HCT116 (cell line): Measurements from ENCODE around the gene ZNRF4. TPM values are rescaled to one million over a fixed set of nuclear protein-coding genes. Genes with fewer than 3 reads are reported as not detected.

Source experiments
- ATAC-seq: fragments of 200-7000 bp; cut with Tn5 transposase; 2 replicates; pipeline ENCODE4 v1.9.1; 2020; ENCODE audit warnings: mild to moderate bottlenecking, moderate library complexity
- BruUV-seq: library from RNA; stranded (reverse); fragments of 400-500 nt; replicated peaks from 2 replicates; lab custom pipeline; 2021; lab: Mats Ljungman, UMichigan
- CTCF ChIA-PET: fragments of 300-600 bp; sonication (Branson Sonifier 250); formaldehyde crosslinking; loops from one replicate; lab custom pipeline; 2021; ENCODE audit warnings: antibody characterized with exemption; lab: Charles Lee
- POLR2A ChIA-PET: fragments of 300-600, 350-600 bp; sonication (Branson Sonifier 250); formaldehyde crosslinking; loops from one replicate; lab custom pipeline; 2021; ENCODE audit warnings: antibody characterized with exemption; lab: Charles Lee
- RAD21 ChIA-PET, 2 experiments: fragments of 300-600 bp; sonication (Branson Sonifier 250); formaldehyde crosslinking; loops; one replicate each; lab custom pipeline; 2023; ENCODE audit warnings: low total read pairs in 2 of 2; ENCODE audit not compliant: uncharacterized antibody in 2 of 2, unreplicated experiment in 2 of 2, low non-redundant PET in 1 of 2; lab: Charles Lee
- DNase-seq: peaks from one replicate; pipeline ENCODE4 v3.0.0-alpha.2; 2010; ENCODE audit warnings: low read depth, low spot score
- H2AFZ ChIP-seq: fragments of 200-600 bp; shearing (Covaris generic), sonication (generic); 2 replicates; pipeline ENCODE4 v1.6.1; 2017; ENCODE audit warnings: low read depth, mixed run types, mixed read lengths, antibody characterized with exemption, low read length; ENCODE audit not compliant: poor library complexity, severe bottlenecking
- H3K27ac ChIP-seq: 2 replicates; pipeline ENCODE4 v1.5.1; 2012; ENCODE audit warnings: low read depth, low read length
- H3K27me3 ChIP-seq: fragments of 200-600 bp; sonication (generic); 2 replicates; pipeline ENCODE4 v1.6.1; 2016; ENCODE audit warnings: mixed run types, low read length, mixed read lengths; ENCODE audit not compliant: insufficient read depth
- H3K36me3 ChIP-seq, 2 experiments: fragments of 200-500 bp in 1 of 2; fragments of 200-600 bp in 1 of 2; sonication (Bioruptor generic) in 1 of 2; sonication (generic) in 1 of 2; 2 replicates each; pipeline versions ENCODE4 v1.5.1 to v1.6.1; 2014 to 2016; ENCODE audit warnings: low read length in 2 of 2, inconsistent platforms in 1 of 2, mixed read lengths in 1 of 2, mixed run types in 1 of 2; ENCODE audit not compliant: insufficient read depth in 2 of 2, control insufficient read depth in 1 of 2
- H3K4me1 ChIP-seq, 2 experiments: fragments of 200-600 bp in 1 of 2; sonication (generic) in 1 of 2; 2 replicates each; pipeline versions ENCODE4 v1.5.1 to v1.6.1; 2012 to 2017; ENCODE audit warnings: low read length in 2 of 2, inconsistent platforms in 1 of 2, mild to moderate bottlenecking in 1 of 2, mixed read lengths in 1 of 2, mixed run types in 1 of 2, moderate library complexity in 1 of 2; ENCODE audit not compliant: insufficient read depth in 2 of 2, control insufficient read depth in 1 of 2
- H3K4me2 ChIP-seq: fragments of 200-600 bp; sonication (generic); 2 replicates; pipeline ENCODE4 v1.6.1; 2017; ENCODE audit warnings: mixed run types, low read length, mixed read lengths
- H3K4me3 ChIP-seq, 2 experiments: fragments of 200-600 bp in 1 of 2; sonication (generic) in 1 of 2; replicated peaks in 1 of 2; 2 replicates each; pipeline ENCODE4 v1.5.1; 2011 to 2016; ENCODE audit warnings: low read length in 2 of 2, control low read depth in 1 of 2, low read depth in 1 of 2, mild to moderate bottlenecking in 1 of 2, mixed read lengths in 1 of 2, mixed run types in 1 of 2
- H3K79me2 ChIP-seq: fragments of 200-600 bp; sonication (generic); 2 replicates; pipeline ENCODE4 v1.6.1; 2017; ENCODE audit warnings: mild to moderate bottlenecking, mixed run types, low read length, moderate library complexity, mixed read lengths; ENCODE audit not compliant: insufficient read depth
- H3K9ac ChIP-seq: fragments of 200-600 bp; sonication (generic); 2 replicates; pipeline ENCODE4 v1.6.1; 2016; ENCODE audit warnings: low read length, mixed read lengths
- H3K9me2 ChIP-seq: fragments of 200-600 bp; sonication (generic), shearing (Covaris generic); 2 replicates; pipeline ENCODE4 v1.6.1; 2017; ENCODE audit warnings: mixed run types, mild to moderate bottlenecking, moderate library complexity; ENCODE audit not compliant: insufficient read depth
- H3K9me3 ChIP-seq, 2 experiments: fragments of 200-500 bp in 1 of 2; fragments of 200-600 bp in 1 of 2; sonication (Bioruptor generic) in 1 of 2; sonication (generic) in 1 of 2; 2 replicates each; pipeline ENCODE4 v1.6.1; 2014 to 2017; ENCODE audit warnings: low read length in 2 of 2, mixed read lengths in 2 of 2, inconsistent platforms in 1 of 2, low read depth in 1 of 2, mild to moderate bottlenecking in 1 of 2, mixed run types in 1 of 2, moderate library complexity in 1 of 2; ENCODE audit not compliant: control insufficient read depth in 1 of 2, insufficient read depth in 1 of 2
- H4K20me1 ChIP-seq: fragments of 200-600 bp; sonication (generic), shearing (Covaris generic); 2 replicates; pipeline ENCODE4 v1.6.1; 2017; ENCODE audit warnings: mixed run types, mild to moderate bottlenecking, moderate library complexity; ENCODE audit not compliant: insufficient read depth
- FOSL1 ChIP-seq: IDR thresholded peaks from 2 replicates; pipeline ENCODE4 v1.6.1; 2012; ENCODE audit warnings: low read depth
- JUND ChIP-seq: IDR thresholded peaks from 2 replicates; pipeline ENCODE4 v1.6.1; 2012
- POLR2AphosphoS5 ChIP-seq: IDR thresholded peaks from 2 replicates; pipeline ENCODE4 v1.6.1; 2011; ENCODE audit warnings: mild to moderate bottlenecking, low read depth, low read length, moderate library complexity
- RAD21 ChIP-seq: IDR thresholded peaks from 2 replicates; pipeline ENCODE4 v1.6.1; 2012; ENCODE audit warnings: low read depth, mild to moderate bottlenecking
- SIN3A ChIP-seq: IDR thresholded peaks from 2 replicates; pipeline ENCODE4 v1.6.1; 2012; ENCODE audit warnings: low read depth
- intact Hi-C: fragments of 100-400 bp; cut with micrococcal nuclease; formaldehyde crosslinking; loops from 2 replicates; pipeline ENCODE4 v1.10.0; 2022
- total RNA-seq: library from RNA; stranded (reverse); gene quantifications from one replicate; pipeline ENCODE4 v1.2.1, GENCODE V29; 2021; ENCODE audit not compliant: unreplicated experiment
- TF ChIP-seq, protein P1 (sequence below): IDR thresholded peaks from 2 replicates; pipeline ENCODE4 v1.6.1; 2012; ENCODE audit warnings: low read depth
- TF ChIP-seq, protein P2 (sequence below): IDR thresholded peaks from 2 replicates; pipeline ENCODE4 v1.6.1; 2011; ENCODE audit warnings: mild to moderate bottlenecking, low read length, moderate library complexity; ENCODE audit not compliant: insufficient replicate concordance; ENCODE audit errors: extremely low read depth

ZNRF4 gene
- total RNA-seq, 1 experiment from 2014 or later, result not detected

DNA sequence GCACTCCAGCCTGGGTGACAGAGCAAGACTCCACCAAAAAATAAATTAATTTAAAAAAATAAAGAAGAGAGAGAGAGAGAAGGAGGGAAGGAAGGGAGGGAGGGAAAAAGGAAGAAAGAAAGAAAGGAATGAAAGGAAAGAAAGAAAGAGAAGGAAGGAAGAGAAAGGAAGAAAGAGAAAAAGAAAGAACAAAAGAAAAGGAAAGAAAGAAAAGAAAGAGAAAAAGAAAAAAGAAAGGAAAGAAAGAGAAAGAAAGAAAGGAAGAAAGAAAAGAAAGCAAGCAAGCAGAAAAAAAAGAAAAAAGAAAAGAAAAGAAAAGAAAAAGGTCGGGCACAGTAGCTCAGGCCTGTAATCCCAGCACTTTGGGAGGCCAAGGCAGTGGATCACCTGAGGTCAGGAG, 14.9 kb upstream of the ZNRF4 start:
- H3K9me3 ChIP-seq, result no peaks in the 10 kb centered on the region
- H3K36me3 ChIP-seq, result no peaks in the 10 kb centered on the region
- H3K9me2 ChIP-seq, result no peaks in the 10 kb centered on the region
- RAD21 ChIA-PET, result no interaction called here
- H2AFZ ChIP-seq, result no peak overlapping the region
- no peak overlapping the region for H3K4me3 ChIP-seq
- no peak overlapping the region for H3K9ac ChIP-seq
- no TSS peak for BruUV-seq
- DNase-seq, result no peak
- H3K4me2 ChIP-seq, result no peak overlapping the region
- no peaks in the 10 kb centered on the region for H4K20me1 ChIP-seq
- peaks cover 2 to 17% of the 10 kb centered on the region in 2 experiments for H3K4me1 ChIP-seq
- TF ChIP-seq, protein P1, sequence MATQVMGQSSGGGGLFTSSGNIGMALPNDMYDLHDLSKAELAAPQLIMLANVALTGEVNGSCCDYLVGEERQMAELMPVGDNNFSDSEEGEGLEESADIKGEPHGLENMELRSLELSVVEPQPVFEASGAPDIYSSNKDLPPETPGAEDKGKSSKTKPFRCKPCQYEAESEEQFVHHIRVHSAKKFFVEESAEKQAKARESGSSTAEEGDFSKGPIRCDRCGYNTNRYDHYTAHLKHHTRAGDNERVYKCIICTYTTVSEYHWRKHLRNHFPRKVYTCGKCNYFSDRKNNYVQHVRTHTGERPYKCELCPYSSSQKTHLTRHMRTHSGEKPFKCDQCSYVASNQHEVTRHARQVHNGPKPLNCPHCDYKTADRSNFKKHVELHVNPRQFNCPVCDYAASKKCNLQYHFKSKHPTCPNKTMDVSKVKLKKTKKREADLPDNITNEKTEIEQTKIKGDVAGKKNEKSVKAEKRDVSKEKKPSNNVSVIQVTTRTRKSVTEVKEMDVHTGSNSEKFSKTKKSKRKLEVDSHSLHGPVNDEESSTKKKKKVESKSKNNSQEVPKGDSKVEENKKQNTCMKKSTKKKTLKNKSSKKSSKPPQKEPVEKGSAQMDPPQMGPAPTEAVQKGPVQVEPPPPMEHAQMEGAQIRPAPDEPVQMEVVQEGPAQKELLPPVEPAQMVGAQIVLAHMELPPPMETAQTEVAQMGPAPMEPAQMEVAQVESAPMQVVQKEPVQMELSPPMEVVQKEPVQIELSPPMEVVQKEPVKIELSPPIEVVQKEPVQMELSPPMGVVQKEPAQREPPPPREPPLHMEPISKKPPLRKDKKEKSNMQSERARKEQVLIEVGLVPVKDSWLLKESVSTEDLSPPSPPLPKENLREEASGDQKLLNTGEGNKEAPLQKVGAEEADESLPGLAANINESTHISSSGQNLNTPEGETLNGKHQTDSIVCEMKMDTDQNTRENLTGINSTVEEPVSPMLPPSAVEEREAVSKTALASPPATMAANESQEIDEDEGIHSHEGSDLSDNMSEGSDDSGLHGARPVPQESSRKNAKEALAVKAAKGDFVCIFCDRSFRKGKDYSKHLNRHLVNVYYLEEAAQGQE, result no peak
- TF ChIP-seq JUND, result no peak
- no peak for TF ChIP-seq POLR2AphosphoS5
- TF ChIP-seq FOSL1, result no peak
- TF ChIP-seq RAD21, result no peak
- CTCF ChIA-PET, result no interaction called here
- intact Hi-C loops, result no loop called here
- POLR2A ChIA-PET, result no interaction called here
- no peaks in the 10 kb centered on the region for H3K27me3 ChIP-seq
- no peak for ATAC-seq
- no peaks in the 10 kb centered on the region for H3K79me2 ChIP-seq
- H3K27ac ChIP-seq, result no peak overlapping the region

DNA sequence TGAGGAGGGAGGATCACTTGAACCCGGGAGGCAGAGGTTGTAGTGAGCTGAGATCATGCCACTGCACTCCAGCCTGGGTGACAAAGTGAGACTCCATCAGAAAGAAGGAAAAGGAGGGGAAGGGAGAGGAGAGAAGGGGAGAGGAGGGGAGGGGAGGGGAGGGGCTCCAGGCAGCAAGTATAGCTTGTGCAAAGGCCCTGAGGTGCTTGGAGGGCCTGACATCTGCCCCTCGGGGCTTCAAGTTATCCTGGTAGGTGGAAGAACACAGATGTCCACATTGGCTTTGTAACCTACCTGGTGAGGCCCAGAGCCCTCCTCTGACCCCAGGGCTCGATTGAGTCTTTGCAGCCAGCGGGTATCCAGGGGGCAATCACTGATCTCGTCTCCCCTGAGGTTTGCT, 11.5 kb upstream of the ZNRF4 start:
- DNase-seq (no peak), ATAC-seq (no peak)
- no peaks in the 10 kb centered on the region for H3K9me2 ChIP-seq
- no peak overlapping the region for H3K9ac ChIP-seq
- 0 out of 2 replicates have a peak, but pooled peaks cover 4% of the 10 kb centered on the region for H3K27me3 ChIP-seq
- TF ChIP-seq RAD21 (no peak), SIN3A (no peak)
- TF ChIP-seq, protein P1, result no peak
- TF ChIP-seq, protein P2, sequence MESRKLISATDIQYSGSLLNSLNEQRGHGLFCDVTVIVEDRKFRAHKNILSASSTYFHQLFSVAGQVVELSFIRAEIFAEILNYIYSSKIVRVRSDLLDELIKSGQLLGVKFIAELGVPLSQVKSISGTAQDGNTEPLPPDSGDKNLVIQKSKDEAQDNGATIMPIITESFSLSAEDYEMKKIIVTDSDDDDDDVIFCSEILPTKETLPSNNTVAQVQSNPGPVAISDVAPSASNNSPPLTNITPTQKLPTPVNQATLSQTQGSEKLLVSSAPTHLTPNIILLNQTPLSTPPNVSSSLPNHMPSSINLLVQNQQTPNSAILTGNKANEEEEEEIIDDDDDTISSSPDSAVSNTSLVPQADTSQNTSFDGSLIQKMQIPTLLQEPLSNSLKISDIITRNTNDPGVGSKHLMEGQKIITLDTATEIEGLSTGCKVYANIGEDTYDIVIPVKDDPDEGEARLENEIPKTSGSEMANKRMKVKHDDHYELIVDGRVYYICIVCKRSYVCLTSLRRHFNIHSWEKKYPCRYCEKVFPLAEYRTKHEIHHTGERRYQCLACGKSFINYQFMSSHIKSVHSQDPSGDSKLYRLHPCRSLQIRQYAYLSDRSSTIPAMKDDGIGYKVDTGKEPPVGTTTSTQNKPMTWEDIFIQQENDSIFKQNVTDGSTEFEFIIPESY, result no peak
- no peaks in the 10 kb centered on the region for H3K9me3 ChIP-seq
- no peak overlapping the region for H3K4me2 ChIP-seq
- no peaks in the 10 kb centered on the region for H3K79me2 ChIP-seq
- no peak overlapping the region for H2AFZ ChIP-seq
- H3K4me3 ChIP-seq, result no peak overlapping the region
- no peaks in the 10 kb centered on the region for H3K36me3 ChIP-seq
- no TSS peak for BruUV-seq
- CTCF ChIA-PET, result no interaction called here
- POLR2A ChIA-PET, result no interaction called here
- no peaks in the 10 kb centered on the region for H4K20me1 ChIP-seq
- no peak overlapping the region for H3K27ac ChIP-seq
- peaks cover 0 to 6% of the 10 kb centered on the region in 2 experiments; a peak in 1 of 4 replicates for H3K4me1 ChIP-seq
- RAD21 ChIA-PET, result no interaction called here
- intact Hi-C loops, result no loop called here
